GM10266 (cell line): ENCODE data around the gene CPEB4.

Source experiments
- DNase-seq: peaks from one replicate; pipeline ENCODE4 v3.0.0; 2012; ENCODE audit errors: extremely low spot score
- CTCF ChIP-seq: IDR thresholded peaks from 2 replicates; pipeline ENCODE4 v1.5.1; 2012; ENCODE audit warnings: mild to moderate bottlenecking, low read depth; ENCODE audit not compliant: control insufficient read depth, insufficient read depth; ENCODE audit errors: missing control alignments

CPEB4 gene

GRCh38 chr5:173981185-173981761 is 93.1 kb downstream of the CPEB4 start:
- no peak for DNase-seq
- no peak for TF ChIP-seq CTCF

GRCh38 chr5:173984218-173984617 is 96.1 kb downstream of the CPEB4 start:
- no peak for TF ChIP-seq CTCF
- no peak for DNase-seq

- no peak for TF ChIP-seq CTCF
These were observed 100.6 kb downstream of the CPEB4 start, which contains the start of gene C5orf47 for GRCh38 chr5:173988554-173989431. Gene C5orf47, plus strand, starts transcription at chr5:173989170. Its CDS starts 94 bp downstream, at chr5:173989264.

GRCh38 chr5:173989432-173990082 is 101.4 kb downstream of the CPEB4 start:
- no peak for DNase-seq
- TF ChIP-seq CTCF: no peak

More at GRCh38 chr5:173988554-173989431, 100.6 kb downstream of the CPEB4 start, which contains the start of gene C5orf47:
- no peak for DNase-seq

GRCh38 chr5:173997331-173997730 is 109.2 kb downstream of the CPEB4 start:
- DNase-seq: no peak
- no peak for TF ChIP-seq CTCF

- no peak for TF ChIP-seq CTCF
- no peak for DNase-seq
These were observed 110.4 kb downstream of the CPEB4 start for GRCh38 chr5:173998531-173998930.
